ENCODE measurements around the gene HOXB4. TPM values are rescaled to one million over a fixed set of nuclear protein-coding genes. Genes with fewer than 3 reads are reported as not detected.

The HOXB4 gene
- total RNA-seq, 2 experiments from 2014 or later = 7.4 to 8.9 TPM

GRCh38 chr17:48556576-48557401, 21.4 kb downstream of the HOXB4 start:
- H3K4me2 ChIP-seq (ENCODE audit: low read length) = no peak overlapping the region
- no peak for DNase-seq (ENCODE audit: low spot score)
- H3K27ac ChIP-seq (ENCODE audit: low read depth, low read length, poor library complexity, severe bottlenecking) = no peak overlapping the region
- ChIA-PET CTCF (ENCODE audit: unreplicated experiment) (no interaction called here), POLR2A (no interaction called here)
- no peaks in the 10 kb centered on the region for H3K79me2 ChIP-seq (ENCODE audit: insufficient read depth, low read depth, low read length)
- H2AFZ ChIP-seq (ENCODE audit: low read length) = no peak overlapping the region
- H3K36me3 ChIP-seq (ENCODE audit: insufficient read depth, low read length) = no peaks in the 10 kb centered on the region
- H4K20me1 ChIP-seq (ENCODE audit: insufficient read depth, low read length) = no peaks in the 10 kb centered on the region
- no TSS peak for BruUV-seq (replicated peaks)
- H3K4me3 ChIP-seq (ENCODE audit: low read depth, low read length, poor library complexity, severe bottlenecking) = no peak overlapping the region
- H3K4me1 ChIP-seq (ENCODE audit: insufficient read depth, low read length, poor library complexity, severe bottlenecking) = no peaks in the 10 kb centered on the region
- TF ChIP-seq, protein P1, sequence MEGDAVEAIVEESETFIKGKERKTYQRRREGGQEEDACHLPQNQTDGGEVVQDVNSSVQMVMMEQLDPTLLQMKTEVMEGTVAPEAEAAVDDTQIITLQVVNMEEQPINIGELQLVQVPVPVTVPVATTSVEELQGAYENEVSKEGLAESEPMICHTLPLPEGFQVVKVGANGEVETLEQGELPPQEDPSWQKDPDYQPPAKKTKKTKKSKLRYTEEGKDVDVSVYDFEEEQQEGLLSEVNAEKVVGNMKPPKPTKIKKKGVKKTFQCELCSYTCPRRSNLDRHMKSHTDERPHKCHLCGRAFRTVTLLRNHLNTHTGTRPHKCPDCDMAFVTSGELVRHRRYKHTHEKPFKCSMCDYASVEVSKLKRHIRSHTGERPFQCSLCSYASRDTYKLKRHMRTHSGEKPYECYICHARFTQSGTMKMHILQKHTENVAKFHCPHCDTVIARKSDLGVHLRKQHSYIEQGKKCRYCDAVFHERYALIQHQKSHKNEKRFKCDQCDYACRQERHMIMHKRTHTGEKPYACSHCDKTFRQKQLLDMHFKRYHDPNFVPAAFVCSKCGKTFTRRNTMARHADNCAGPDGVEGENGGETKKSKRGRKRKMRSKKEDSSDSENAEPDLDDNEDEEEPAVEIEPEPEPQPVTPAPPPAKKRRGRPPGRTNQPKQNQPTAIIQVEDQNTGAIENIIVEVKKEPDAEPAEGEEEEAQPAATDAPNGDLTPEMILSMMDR (conservative IDR thresholded peaks at IDR 0.05; ENCODE audit: low read length) = no peak
- no peak for TF ChIP-seq EZH2phosphoT487 (IDR thresholded peaks at IDR 0.05; ENCODE audit: borderline replicate concordance, low read depth, low read length)
- intact Hi-C loops (cut with micrococcal nuclease; ENCODE audit: unreplicated experiment) = no loop called here
- no peaks in the 10 kb centered on the region for H3K9me3 ChIP-seq (ENCODE audit: low read length)
- H3K9me2 ChIP-seq (ENCODE audit: insufficient read depth, low read length) = no peaks in the 10 kb centered on the region

DNA sequence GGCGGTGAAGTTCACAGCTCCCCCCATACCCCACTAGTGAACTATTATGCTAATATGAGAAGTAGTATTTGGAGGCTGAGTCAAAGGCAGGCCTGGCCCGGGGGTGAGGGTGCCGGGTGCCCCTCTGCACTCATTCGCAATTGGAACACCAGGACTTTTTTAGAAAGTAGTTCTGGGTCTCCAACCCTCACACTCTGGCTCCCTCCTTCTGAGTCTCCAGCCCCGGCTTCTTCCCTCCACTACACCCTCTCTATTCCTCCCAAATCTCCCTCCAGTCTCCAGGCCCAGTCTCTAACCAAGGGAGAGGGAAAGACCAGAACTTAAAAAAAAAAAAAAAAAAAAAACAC, 21.9 kb downstream of the HOXB4 start:
- Histone ChIP-seq H3K79me2 (ENCODE audit: insufficient read depth, low read depth, low read length) (no peaks in the 10 kb centered on the region), H4K20me1 (ENCODE audit: insufficient read depth, low read length) (no peaks in the 10 kb centered on the region), H3K27ac (ENCODE audit: low read depth, low read length, poor library complexity, severe bottlenecking) (no peak overlapping the region), H3K4me3 (ENCODE audit: low read depth, low read length, poor library complexity, severe bottlenecking) (no peak overlapping the region), H3K36me3 (ENCODE audit: insufficient read depth, low read length) (no peaks in the 10 kb centered on the region), H3K9me3 (ENCODE audit: low read length) (no peaks in the 10 kb centered on the region), H3K4me1 (ENCODE audit: insufficient read depth, low read length, poor library complexity, severe bottlenecking) (no peaks in the 10 kb centered on the region), H3K4me2 (ENCODE audit: low read length) (no peak overlapping the region), H3K9me2 (ENCODE audit: insufficient read depth, low read length) (no peaks in the 10 kb centered on the region), H2AFZ (ENCODE audit: low read length) (no peak overlapping the region)
- no TSS peak for BruUV-seq (replicated peaks)
- intact Hi-C loops (cut with micrococcal nuclease; ENCODE audit: unreplicated experiment) = no loop called here
- TF ChIP-seq, protein P1 (conservative IDR thresholded peaks at IDR 0.05; ENCODE audit: low read length) = no peak
- CTCF ChIA-PET (ENCODE audit: unreplicated experiment) = no interaction called here
- no peak for DNase-seq (ENCODE audit: low spot score)
- POLR2A ChIA-PET = no interaction called here

All from OCI-LY7 (cell line).